MV-4-11 (cell line): Measurements from ENCODE around the gene LRFN2.

ENCODE experiments used
- DNase-seq: peaks from one replicate; lab custom pipeline; 2025; lab: John Stamatoyannopoulos, UW

Gene LRFN2

DNA sequence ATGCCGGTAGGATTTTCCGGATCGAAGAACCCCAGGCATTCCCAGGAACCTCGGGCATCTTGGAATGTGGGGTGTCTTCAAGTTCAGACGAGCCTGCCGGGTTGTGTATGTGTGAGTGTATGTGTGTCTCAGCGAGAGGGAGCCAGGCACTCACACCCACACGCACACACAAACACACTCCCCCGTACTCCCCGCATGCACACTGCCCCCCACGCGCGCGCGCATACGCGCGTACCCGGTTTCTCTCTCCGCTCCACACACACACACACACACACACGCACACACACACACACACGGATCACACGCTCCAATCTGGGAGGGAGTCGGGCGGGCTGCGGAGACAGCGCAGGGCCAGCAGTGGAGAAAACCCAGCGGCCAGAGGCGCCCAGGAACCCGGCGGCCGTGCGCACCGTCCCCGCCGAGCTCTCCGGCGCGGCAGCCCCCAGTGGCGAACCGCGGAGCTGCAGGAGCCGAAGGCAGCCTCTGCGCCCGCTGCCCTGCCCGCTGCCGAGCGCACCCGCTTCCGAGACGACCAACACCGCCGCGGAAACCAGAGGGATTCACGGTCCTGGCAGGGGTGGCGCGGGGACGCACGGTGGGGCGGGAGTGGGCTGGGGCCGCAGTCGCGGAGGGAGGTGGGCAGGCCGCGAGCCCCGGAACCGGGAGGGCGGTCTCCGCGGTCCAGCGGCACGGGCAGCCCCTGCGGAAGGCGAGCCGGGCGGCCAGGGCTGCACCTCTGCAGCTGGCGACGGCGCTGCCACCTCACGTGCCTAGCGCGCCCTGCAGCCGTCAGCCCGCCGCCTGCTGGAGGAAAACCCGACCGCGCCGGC is at the start of gene LRFN2:
Gene LRFN2 (minus strand): TSS at position 125 of the 830 bp plus-strand sequence.
- peak; percentile 36 for DNase-seq

DNA sequence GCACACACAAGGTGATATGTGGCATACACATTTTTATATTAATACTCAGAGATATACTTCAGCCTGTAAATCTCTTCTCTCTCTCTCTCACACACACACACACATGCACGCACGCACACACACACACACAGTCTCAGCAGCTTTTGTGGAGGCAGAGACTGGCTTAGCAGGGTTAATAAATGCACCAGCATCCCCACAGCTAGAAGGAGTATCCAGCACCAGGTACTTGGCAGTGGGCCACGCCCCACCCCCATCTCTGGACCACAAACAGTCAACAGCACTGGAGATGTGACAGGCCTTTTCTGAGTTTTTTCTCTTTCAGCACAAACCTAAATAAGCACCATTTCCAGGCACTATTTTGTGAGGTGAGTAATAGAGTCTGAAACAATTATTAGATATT is 47.3 kb upstream of the LRFN2 start:
- no peak for DNase-seq

DNA sequence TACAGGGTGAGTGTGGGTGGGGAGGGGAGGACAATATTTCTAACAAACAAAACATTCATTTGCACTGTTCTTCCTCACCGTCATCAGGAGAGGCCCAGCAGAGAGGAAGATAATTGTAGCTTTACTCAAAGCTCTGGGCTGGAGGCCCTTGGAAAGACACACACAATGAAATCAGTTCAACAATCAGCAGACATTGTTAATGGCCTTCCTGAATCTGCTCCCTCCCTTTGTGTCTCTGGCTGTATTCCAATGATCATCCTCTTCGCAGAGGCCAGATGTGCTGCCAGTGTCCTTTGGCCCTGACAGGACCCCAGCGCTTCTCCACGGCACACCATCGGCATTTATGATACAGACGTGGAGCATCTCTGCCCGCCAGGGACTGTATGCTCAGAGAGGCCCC is 44.6 kb upstream of the LRFN2 start:
- DNase-seq: no peak

DNA sequence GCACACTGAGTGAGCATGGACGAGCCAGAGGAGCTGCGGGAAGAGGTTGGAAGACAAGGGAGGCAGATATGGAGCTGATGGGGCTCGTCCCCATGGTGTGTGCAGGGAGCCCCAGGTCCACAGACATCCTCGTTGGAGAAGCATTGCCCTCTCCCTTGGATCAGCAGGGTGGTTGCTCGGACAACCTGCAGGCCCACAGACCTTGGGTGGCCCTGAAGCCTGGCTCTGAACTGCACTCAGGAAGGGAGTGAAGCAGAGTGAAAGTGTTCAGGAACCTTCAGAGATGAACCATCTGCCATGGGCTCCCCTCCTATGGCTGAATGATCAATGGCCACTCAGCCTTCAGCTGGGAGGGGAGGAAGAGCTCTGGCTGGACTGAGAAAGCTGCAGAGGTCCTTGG is 43.3 kb upstream of the LRFN2 start:
- no peak for DNase-seq

DNA sequence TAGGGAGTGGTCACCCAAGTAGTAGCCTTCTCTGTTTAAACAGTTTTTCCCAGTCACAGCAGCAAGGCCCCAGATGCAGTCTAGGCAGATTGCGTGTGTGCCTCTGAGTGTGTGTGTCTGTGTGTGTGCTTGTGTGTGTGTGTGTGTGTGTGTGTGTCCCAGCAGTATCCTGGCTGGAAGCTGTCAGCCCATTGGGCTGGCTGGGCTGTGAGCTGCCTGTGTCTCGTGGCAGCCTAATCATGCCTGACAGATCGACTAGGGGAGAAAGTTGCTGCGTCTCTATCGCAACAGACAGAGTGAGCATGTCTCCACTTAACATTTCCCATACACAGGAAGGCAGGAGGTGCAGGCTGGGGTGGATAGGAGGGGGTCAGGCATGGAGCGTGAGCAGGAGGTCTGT is 42.9 kb upstream of the LRFN2 start:
- DNase-seq: no peak

DNA sequence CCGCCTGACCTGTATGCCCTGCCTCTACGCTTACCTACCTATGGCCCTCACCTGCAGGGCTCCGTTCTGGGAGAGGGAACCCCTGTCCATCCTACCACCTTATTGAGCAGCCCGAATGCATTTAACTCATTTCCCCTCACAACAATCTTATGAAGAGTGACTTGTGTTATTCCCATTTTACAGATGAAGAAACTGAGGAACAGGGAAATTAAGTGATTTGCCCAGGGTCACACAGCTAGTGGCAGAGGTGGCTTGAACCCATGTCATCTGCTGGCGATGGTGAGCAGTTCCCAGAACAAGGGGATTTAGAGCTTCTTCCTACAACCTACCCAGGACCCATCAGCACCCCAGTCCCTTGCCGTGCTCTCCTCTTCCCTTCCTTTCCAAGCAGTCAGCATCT is 42.3 kb upstream of the LRFN2 start:
- no peak for DNase-seq

DNA sequence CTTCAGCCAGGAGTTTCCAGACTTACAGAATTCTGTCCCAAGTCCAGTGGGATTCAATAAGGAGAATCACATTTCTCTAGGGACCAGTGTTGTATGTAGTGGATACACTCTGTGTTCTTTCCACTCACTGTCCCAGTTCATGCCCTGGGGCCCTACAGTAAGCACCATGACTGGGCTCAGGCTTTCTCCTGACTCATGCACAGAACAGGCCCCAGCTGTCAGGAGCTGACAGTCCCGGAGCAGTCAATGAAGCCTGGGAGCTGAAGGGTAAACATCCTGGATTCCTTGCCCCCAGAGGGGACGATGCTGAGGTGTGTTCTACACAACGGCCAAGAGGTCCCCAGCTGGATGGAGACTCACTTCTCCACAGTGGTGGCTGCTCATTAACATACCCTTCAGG is 40.2 kb upstream of the LRFN2 start:
- no peak for DNase-seq

DNA sequence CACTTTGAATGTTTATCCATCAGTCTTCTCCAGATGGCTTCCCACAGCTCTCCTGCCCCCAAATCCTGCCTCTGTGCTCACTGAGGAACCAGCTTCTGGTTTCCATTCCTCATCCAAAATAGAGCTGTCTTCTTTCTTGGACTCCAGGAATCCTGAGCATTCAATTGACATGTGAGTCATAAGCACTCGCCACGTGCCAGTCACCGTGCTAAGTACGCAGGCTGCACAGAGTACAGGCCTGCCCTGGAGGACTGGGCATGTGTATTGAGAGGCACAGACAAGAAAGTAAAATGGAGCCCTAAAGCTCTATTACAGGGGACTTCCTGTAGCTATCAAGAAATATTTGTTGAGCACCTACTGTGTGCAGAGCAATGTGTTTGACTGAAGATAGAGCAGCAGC is 39.7 kb upstream of the LRFN2 start:
- no peak for DNase-seq

DNA sequence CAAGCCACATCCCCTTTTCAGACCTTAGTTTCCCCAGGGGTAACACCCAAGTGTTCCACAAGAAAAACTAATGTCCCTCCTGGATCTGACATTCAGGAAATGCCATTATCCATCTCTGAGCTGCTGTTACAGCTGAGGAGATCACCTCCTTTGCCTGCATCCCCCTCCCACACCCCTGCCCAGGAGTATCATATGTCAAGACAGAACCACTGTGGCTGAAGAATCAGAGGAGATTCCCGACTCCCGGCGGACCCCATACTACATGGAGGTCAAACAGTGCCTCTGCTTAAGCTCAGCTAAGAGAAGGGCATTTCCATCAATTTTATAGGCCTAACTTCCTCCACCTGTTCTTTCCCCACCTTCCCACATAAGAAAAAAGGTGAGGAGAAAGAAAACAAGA is 36.8 kb upstream of the LRFN2 start:
- no peak for DNase-seq

DNA sequence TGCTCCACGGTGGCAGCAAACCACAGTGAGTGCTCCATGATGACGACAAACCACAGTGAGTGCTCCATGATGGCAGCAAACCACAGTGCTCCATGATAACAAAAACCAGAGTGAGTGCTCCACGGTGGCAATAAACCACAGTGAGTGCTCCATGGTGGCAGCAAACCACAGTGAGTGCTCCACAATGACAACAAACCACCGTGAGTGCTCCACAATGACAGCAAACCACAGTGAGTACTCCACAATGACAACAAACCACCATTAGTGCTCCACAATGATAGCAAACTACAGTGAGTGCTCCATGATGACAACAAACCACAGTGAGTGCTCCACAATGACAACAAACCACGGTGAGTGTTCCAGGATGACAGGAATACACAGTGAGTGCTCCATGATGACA is 36.0 kb upstream of the LRFN2 start:
- no peak for DNase-seq

DNA sequence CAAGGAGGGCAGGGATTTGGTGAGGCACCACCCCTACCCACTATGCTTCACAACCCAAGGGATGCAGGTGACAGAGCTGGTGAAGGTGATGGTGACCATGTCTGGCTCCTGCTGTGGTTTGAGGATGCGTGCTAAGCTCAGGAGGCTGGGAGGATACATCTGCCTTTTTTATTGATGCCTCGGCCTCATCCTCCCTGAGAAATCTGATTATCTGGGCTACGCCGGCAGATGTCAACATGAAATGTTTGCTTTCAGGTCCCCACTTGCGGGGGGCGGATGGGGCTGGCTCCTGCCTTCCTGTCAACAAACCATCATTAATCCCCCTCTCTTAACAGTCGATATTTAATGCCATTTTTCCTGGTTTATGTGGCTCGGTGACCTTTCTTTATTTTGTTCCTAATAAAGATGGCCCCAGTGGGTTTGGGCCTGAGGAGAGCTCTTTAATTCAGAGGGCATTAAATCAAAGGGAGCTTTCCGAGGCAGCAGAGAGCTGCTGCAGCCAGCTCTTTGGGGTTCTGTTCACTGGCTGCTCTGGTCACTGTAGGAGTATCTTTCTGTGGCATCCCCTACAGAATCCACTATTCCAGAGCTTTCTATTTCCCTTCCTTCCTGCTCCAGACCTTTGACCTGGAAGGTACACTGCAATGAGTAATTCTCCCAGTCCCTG is 33.5 kb upstream of the LRFN2 start:
- no peak for DNase-seq

DNA sequence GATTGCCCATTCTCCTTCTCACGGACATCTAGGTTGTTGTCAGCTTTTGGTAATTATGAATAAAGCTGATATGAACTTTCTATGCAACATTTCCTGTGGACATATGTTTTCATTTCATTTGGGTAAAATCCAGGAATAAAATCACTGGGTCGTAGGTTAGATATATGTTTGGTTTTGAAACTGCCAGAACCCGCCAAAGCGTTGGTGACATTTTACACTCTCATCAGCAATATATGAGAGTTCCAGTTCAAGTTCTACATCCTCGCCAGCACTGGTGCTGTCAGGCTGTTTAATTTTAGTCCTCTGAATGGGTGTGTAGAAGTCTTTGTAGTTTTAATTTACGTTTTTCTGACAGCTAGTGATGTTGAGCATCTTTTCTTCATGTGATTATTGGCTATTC is 27.5 kb upstream of the LRFN2 start:
- no peak for DNase-seq

DNA sequence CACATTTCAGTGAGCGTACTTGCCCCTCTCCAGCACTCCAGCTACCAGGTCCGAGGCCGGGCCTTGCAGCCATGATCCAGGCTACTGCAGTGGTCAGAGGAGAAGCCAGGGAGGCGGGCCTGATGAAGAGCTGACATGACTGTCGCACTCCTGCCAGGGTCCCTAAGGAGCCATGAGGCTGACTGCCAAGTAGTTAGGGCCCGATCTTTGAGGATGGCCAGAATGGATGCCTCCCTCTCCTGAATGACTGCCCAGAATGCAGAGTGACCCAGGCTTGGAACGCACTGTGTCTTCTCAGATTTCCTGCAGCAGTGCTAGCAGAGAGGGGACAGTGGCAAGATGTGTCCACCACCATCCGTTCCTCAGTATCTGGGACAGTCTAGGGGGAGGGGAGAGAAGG is 24.7 kb upstream of the LRFN2 start:
- DNase-seq: no peak

DNA sequence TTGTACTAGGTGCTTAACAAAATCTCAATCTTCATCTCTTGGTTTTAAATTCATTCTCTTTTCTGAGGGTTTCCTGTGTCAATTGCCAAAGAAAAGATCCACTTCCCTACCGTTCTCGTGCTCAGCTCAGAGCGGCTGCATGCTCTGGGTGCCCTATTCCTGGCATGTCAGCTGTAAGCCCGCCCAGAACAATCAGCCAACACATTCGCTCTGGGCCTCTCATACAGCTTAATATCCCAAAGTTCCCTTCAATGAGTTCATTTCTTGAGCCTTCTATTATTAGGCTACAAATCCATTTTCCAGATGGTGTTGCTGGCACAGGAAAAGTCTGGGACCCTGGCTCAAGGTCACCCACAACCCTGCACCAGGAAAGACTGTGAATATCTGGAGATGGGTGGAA is 24.3 kb upstream of the LRFN2 start:
- DNase-seq: no peak

DNA sequence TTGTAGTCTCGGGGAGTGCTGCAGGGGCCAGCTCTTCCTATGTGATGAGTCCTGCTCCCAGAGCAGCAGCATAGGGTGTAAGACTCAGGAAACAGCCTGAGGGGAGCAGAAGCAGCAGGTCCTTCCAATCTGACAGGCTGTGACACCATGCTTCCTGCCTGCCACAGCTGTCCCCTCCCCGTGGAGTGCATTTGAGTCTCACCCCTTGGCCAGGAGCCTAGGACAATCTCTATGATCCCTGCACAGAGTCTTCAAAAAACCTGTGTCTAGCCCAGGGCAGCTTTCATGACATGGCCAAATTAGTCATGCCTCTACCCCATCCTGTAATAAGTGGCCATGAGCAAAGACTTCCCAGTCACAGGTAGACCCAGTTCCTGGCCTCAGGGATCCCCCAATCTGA is 23.1 kb upstream of the LRFN2 start:
- DNase-seq: no peak

DNA sequence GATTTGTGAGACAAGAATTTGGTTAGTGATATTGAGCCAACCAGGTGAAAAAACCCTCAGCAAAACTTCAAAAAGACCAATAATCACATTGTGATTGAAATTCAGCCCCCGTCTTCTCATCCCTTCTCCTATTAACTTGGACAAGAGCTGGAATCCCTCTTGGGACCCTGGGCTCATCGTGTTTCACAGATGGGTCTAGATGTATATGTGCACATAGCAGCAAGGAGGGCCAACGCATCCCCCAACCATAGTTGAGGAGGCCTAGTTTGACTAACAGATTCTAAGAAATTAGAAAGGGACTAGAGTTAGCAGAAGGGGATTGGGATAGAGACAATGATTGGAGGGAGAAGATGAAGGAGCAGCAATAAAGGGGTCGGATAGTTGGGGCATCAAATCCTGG is 19.8 kb upstream of the LRFN2 start:
- DNase-seq: no peak

DNA sequence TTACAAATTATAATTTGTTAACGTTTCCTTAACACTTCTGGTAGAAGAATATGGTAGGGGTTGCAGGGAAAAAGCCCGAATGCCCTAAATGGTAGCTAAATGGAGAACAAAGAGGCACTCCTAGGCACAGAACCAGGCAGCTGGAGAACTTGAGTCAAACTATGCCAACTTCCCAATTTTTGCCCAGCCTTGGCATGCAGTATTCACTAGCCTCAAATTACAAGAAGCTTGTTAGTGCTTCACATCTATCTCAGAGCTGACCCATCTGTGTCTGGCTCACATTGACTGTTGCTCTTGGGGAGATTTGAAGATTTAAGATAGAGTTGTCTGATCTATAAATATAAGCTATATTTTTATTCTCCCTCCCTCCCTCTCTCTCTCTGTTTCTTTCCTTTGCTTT is 19.4 kb upstream of the LRFN2 start:
- no peak for DNase-seq

DNA sequence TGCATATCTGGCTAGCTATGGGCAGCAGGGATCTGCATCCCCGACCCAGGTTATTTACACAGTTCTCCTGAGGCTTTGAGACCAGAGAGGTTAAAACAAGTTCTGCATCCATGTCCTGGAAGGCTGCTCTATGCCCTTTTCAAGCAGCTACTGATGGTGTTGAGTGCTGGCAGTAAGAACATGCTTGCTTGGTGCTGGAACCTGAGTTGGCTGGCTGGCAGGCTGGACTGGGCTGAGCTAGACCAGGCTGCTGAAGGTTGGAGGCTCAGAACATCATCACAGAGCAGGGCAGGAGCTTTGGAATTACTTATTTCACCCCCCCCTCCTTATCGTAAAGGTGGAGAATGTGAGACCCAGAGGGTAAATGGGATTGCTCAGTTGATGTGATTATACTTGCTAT is 16.9 kb upstream of the LRFN2 start:
- no peak for DNase-seq

DNA sequence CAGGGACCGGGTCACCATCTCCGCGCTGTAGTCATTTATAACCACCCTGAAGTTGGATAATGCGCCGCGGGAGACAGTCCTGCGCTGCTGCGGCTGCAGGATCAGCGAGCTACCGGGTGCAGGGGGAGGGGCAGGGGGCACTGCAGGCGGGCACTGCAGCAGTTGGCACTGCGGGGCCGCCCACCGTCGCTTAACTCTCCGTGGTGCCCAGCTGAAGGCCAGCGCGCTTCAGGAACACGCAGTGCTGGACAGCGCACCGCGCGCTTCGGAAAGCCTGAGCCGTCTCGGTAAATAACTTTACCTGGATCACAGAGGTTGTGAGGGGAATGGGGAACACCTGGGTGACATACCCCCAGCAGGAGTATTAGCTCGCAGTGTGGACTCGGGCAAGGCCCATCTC is 12.4 kb upstream of the LRFN2 start:
- DNase-seq: no peak

DNA sequence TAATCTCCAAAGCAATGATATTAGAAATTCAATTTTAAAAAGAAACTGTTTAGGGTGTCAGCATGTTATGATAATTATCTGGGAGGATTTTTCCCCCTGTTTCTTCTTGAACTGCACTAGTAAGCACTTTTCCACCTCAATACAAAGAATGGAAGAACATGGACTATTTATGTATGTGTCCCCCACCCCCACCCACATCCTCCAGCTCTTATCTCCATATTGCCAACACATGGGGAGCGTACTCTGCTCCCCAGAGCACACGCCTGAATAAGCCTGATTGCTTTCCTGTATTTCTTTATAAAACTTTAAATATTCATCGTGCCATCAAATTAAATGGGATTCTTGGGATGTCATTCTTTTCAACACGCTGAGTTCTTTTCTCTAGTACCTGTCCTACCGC is 11.4 kb upstream of the LRFN2 start:
- no peak for DNase-seq

DNA sequence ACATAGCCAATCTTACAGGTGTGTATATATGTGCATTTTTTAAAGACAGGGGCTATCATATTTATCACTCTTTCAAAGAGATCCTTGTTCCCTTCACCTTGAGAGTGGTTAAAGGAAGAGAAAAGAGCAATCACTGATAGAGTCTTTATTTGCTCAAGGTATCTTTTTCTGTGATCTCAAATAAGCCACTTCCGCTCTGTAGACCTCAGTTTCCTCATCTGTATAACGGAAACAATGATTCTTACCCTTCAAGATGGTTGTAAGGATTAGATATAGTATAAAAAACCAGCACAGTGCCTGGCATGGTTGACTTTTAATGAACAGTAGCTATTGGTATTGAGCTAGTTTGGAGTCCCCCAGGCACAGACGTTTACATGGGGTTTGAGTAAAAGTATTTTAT is 10.1 kb upstream of the LRFN2 start:
- DNase-seq: no peak

DNA sequence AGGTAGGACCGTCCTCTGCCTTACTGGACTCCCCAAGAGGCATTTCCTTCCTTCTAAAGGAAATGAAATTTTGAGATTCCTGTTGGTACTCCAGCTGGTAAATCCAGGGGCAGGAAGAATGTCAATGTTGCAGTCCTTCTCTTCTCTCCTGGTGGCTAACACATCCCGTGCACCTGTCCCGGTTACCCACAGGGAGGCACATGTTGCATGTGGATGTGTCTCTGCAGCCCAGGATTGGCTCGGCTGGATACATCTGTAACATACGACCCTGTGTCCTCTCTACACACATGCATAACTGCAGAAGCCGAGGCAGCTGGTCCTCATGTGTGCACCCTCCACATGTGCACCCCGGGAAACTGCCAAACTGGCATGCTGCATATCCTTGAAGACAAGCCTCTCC is 1.3 kb upstream of the LRFN2 start:
- DNase-seq: no peak

DNA sequence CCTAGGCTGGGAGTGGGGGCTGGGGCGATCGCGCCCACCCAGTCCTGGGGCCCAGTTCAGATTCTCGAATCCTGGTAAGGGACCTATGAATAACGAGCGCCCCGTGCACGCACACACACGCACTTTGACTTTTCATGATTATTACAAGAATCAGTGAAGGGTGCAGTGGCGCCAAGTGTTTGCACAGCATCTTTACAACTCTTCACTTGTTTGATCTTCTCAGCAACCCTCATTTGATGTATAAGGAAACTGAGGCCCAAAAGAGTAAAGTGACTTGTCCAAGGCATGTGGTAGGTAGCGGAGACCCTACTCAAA is 863 bp upstream of the LRFN2 start:
- no peak for DNase-seq
